Erythroblast (primary cell): ENCODE measurements around the gene ELMO3.

Experiments used
- GATA1 ChIP-seq: IDR thresholded peaks from 2 replicates; pipeline ENCODE4 v1.6.1; 2011; ENCODE audit warnings: low read depth, mild to moderate bottlenecking, control low read depth, low read length, moderate library complexity
- POLR2A ChIP-seq: IDR thresholded peaks from 2 replicates; pipeline ENCODE4 v1.6.1; 2011; ENCODE audit warnings: mild to moderate bottlenecking, low read length

GRCh38 chr16:67190448-67191399 lies 8.2 kb upstream of the ELMO3 start:
- TF ChIP-seq POLR2A (peak; percentile 52), GATA1 (no peak)
